Right forelimb (tissue), 1 donor: Measurements from ENCODE around the gene CCDC102A.
A peak's percentile ranks its signal among the peaks of the same experiment; 100 is the strongest.

ENCODE experiments used
- DNase-seq: peaks from one replicate; pipeline ENCODE4 v3.0.0-alpha.2; 2018

Gene CCDC102A

GRCh38 chr16:57476546-57477410 is 59.6 kb downstream of the CCDC102A start:
- DNase-seq: no peak

GRCh38 chr16:57475711-57476339 is 60.5 kb downstream of the CCDC102A start:
- no peak for DNase-seq

GRCh38 chr16:57474671-57475661 is 61.4 kb downstream of the CCDC102A start:
- DNase-seq: no peak

GRCh38 chr16:57473906-57474305 is 62.5 kb downstream of the CCDC102A start:
- no peak for DNase-seq

- DNase-seq: no peak
Observed at GRCh38 chr16:57473176-57473840, 63.1 kb downstream of the CCDC102A start.

GRCh38 chr16:57472665-57473060 is 63.7 kb downstream of the CCDC102A start:
- DNase-seq: no peak

GRCh38 chr16:57471852-57472664 is 64.3 kb downstream of the CCDC102A start:
- no peak for DNase-seq

GRCh38 chr16:57471209-57471608 is 65.2 kb downstream of the CCDC102A start:
- DNase-seq: no peak

GRCh38 chr16:57470711-57471110 is 65.7 kb downstream of the CCDC102A start:
- DNase-seq: no peak

- no peak for DNase-seq
Observed at GRCh38 chr16:57469917-57470470, 66.4 kb downstream of the CCDC102A start.

GRCh38 chr16:57469046-57469445 is 67.3 kb downstream of the CCDC102A start:
- DNase-seq: no peak

GRCh38 chr16:57468346-57468745 is 68.0 kb downstream of the CCDC102A start:
- DNase-seq: no peak

GRCh38 chr16:57464523-57464922 is 71.8 kb downstream of the CCDC102A start:
- DNase-seq: no peak

- DNase-seq: no peak
Observed at GRCh38 chr16:57462978-57463362, 73.4 kb downstream of the CCDC102A start.

- peak; percentile 94 for DNase-seq
Observed at GRCh38 chr16:57462209-57462977, 74.0 kb downstream of the CCDC102A start, which contains the start of gene POLR2C. Gene POLR2C, plus strand, starts transcription at chr16:57462679. Its CDS starts 46 bp downstream, at chr16:57462725.
